Parathyroid adenoma (tissue), 2 donors: ENCODE data around the gene FOXO1.

Experiments used
- H2AFZ ChIP-seq: fragments of 300-600 bp; sonication (generic); one replicate; pipeline ENCODE4 v1.7.0; 2017; ENCODE audit warnings: antibody characterized with exemption, mild to moderate bottlenecking
- H3K27ac ChIP-seq: fragments of 300-600 bp; sonication (generic); one replicate; pipeline ENCODE4 v1.7.0; 2017
- H3K27me3 ChIP-seq: fragments of 300-600 bp; sonication (generic); one replicate; pipeline ENCODE4 v1.7.0; 2017; ENCODE audit warnings: low read length; ENCODE audit not compliant: control insufficient read depth, insufficient read depth
- H3K36me3 ChIP-seq: fragments of 300-600 bp; sonication (generic); one replicate; pipeline ENCODE4 v1.7.0; 2017; ENCODE audit warnings: low read length; ENCODE audit not compliant: control insufficient read depth, insufficient read depth
- H3K4me1 ChIP-seq: fragments of 300-600 bp; sonication (generic); one replicate; pipeline ENCODE4 v1.7.0; 2017; ENCODE audit warnings: control low read depth
- H3K4me2 ChIP-seq: fragments of 300-600 bp; sonication (generic); one replicate; pipeline ENCODE4 v1.7.0; 2017; ENCODE audit warnings: low read length
- H3K4me3 ChIP-seq: fragments of 300-600 bp; sonication (generic); one replicate; pipeline ENCODE4 v1.7.0; 2017; ENCODE audit warnings: low read depth, low read length
- H3K79me2 ChIP-seq: fragments of 300-600 bp; sonication (generic); one replicate; pipeline ENCODE4 v1.7.0; 2017; ENCODE audit warnings: control low read depth
- H3K9ac ChIP-seq: fragments of 300-600 bp; sonication (generic); one replicate; pipeline ENCODE4 v1.7.0; 2017; ENCODE audit warnings: mild to moderate bottlenecking
- H3K9me3 ChIP-seq: fragments of 300-600 bp; sonication (generic); one replicate; pipeline ENCODE4 v1.7.0; 2017; ENCODE audit warnings: low read length; ENCODE audit not compliant: control insufficient read depth
- CTCF ChIP-seq: fragments of 300-600 bp; sonication (generic); IDR thresholded peaks from one replicate; pipeline ENCODE4 v1.7.0; 2017; ENCODE audit warnings: antibody characterized with exemption, mild to moderate bottlenecking
- donor health status: primary hyperparathyroidism.

FOXO1 gene

GRCh38 chr13:40651866-40652587, 14.4 kb downstream of the FOXO1 start:
- TF ChIP-seq CTCF, result no peak
- no peaks in the 10 kb centered on the region for H3K27me3 ChIP-seq
- H3K4me2 ChIP-seq, result no peak overlapping the region
- no peaks in the 10 kb centered on the region for H3K79me2 ChIP-seq
- no peaks in the 10 kb centered on the region for H3K9me3 ChIP-seq
- no peaks in the 10 kb centered on the region for H3K4me1 ChIP-seq
- H3K9ac ChIP-seq, result no peak overlapping the region
- H2AFZ ChIP-seq, result no peak overlapping the region
- H3K4me3 ChIP-seq, result no peak overlapping the region
- no peaks in the 10 kb centered on the region for H3K36me3 ChIP-seq
- H3K27ac ChIP-seq, result no peak overlapping the region

- Histone ChIP-seq H2AFZ (no peak overlapping the region), H3K9ac (no peak overlapping the region), H3K79me2 (no peaks in the 10 kb centered on the region), H3K4me3 (no peak overlapping the region), H3K4me1 (no peaks in the 10 kb centered on the region), H3K9me3 (no peaks in the 10 kb centered on the region), H3K27me3 (no peaks in the 10 kb centered on the region), H3K4me2 (no peak overlapping the region), H3K27ac (no peak overlapping the region), H3K36me3 (no peaks in the 10 kb centered on the region)
- TF ChIP-seq CTCF, result no peak
Observed at GRCh38 chr13:40648841-40649240, 17.6 kb downstream of the FOXO1 start.

- Histone ChIP-seq H3K9me3 (no peaks in the 10 kb centered on the region), H3K4me2 (no peak overlapping the region), H3K36me3 (no peaks in the 10 kb centered on the region), H2AFZ (no peak overlapping the region), H3K27me3 (no peaks in the 10 kb centered on the region), H3K4me3 (no peak overlapping the region), H3K27ac (no peak overlapping the region), H3K4me1 (no peaks in the 10 kb centered on the region), H3K9ac (no peak overlapping the region), H3K79me2 (no peaks in the 10 kb centered on the region)
- no peak for TF ChIP-seq CTCF
Observed at GRCh38 chr13:40648040-40648439, 18.4 kb downstream of the FOXO1 start.

GRCh38 chr13:40644838-40645604, 21.4 kb downstream of the FOXO1 start:
- Histone ChIP-seq H3K27ac (no peak overlapping the region), H3K27me3 (no peaks in the 10 kb centered on the region), H3K9ac (no peak overlapping the region), H3K36me3 (no peaks in the 10 kb centered on the region), H3K9me3 (no peaks in the 10 kb centered on the region), H3K79me2 (no peaks in the 10 kb centered on the region), H2AFZ (no peak overlapping the region), H3K4me1 (no peaks in the 10 kb centered on the region), H3K4me2 (no peak overlapping the region), H3K4me3 (no peak overlapping the region)
- TF ChIP-seq CTCF, result no peak
